Stimulated activated CD4-positive, alpha-beta T cell treated with anti-CD3 and anti-CD28 coated beads, Interleukin-1b, Interleukin-23, amount 100 ng/mL, for 24 hours (primary cell): ENCODE measurements around the gene CEACAM3.

Experiments used
- DNase-seq, 4 experiments: peaks; one replicate each; pipeline ENCODE4 v3.0.0-alpha.2; 2020; ENCODE audit warnings: low read depth in 4 of 4, low spot score in 1 of 4

Gene CEACAM3

DNA sequence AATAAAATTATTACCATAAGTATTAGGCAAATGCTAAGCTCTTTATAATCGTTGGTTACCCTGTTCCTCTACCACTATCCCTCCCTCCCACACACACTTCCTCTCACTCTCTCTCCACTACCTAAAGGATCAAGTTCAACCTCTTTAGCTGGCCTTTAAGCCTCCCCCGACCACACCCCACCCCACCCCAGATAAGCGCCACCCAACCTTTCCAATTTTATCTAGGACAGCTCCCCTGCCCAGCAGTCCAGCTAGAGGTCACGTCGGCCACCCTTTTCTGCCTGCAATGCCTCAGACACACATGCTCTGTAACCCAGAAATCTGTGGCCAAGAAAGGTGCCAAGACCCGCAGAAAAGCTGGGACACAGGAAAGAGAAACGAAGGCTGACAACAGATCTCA lies 47.0 kb downstream of the CEACAM3 start:
- DNase-seq, result no peak

GRCh38 chr19:41844601-41845000 lies 48.2 kb downstream of the CEACAM3 start, which contains the start of gene LYPD4:
Gene LYPD4 (minus strand): TSS chr19:41844683. CDS start chr19:41839285, 5,398 bp downstream.
- no peak for DNase-seq

DNA sequence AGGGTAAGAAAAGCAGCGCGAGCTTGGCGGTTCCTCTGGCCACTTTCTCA lies 48.4 kb downstream of the CEACAM3 start, which contains the start of gene DMRTC2:
DMRTC2 (plus strand) TSS at position 42 of the 50 bp plus-strand sequence. CDS start 2,387 bp downstream, outside the sequence.
- no peak for DNase-seq

DNA sequence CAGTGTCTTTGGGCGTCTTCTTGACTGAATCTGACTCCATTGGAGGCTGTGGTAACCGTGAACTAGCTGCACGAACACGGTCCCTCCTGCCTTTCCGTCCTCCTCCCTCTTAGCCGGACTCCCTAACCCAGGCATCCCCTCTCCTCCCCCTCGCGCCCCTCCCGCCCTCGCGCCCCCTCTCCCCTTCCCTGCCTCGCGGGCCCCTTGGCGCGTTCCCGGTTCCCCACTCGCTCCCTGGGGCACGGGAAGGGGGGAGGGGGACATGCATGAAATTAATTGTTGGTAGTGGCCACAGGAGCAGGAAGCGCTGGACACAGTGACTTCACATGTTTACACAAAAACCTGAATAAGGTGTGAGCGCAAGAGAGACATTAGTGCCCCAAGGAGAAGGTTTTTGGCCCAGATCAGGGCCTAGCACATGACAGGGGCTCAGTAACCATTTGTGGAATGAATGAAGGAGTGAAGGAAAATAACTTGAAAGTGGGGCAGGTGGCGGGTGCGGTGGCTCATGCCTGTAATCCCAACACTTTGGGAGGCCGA lies 48.7 kb downstream of the CEACAM3 start:
- no peak for DNase-seq

GRCh38 chr19:41847351-41848105 lies 51.1 kb downstream of the CEACAM3 start:
- no peak for DNase-seq

DNA sequence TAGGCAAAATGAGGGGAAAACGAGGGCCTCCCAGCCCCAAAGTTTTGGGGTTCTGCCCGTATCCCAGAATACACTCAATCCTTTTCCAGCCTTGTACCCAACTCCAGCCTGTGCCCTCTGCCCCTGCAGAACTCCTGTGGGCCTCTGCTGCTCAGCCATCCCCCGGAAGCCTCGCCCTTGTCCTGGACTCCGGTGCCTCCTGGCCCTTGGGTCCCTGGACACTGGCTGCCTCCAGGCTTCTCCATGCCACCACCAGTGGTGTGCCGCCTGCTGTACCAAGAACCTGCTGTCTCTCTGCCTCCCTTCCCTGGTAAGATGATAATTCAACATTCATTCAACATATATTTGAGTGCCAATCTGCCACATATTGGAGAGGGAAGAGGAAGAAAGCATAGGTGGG lies 52.3 kb downstream of the CEACAM3 start:
- DNase-seq, result no peak

DNA sequence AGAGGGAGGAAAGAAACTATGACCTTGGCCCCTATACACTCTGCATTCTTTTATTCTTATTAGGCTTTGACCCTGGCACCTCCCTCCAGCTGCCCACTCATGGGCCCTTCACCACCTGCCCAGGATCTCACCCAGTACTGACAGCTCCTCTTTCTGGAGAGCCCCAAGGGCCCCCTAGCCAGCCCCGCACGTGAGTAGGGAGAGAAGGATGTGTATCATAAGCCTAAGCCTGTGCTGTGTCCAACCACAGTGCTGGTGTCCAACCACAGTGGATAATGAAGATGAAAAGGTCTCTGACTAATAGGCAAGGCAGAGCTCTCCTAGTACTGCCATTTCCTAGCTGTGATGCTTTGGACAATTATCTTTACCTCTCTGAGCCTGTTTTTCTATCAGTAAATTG lies 52.7 kb downstream of the CEACAM3 start:
- DNase-seq, result no peak

DNA sequence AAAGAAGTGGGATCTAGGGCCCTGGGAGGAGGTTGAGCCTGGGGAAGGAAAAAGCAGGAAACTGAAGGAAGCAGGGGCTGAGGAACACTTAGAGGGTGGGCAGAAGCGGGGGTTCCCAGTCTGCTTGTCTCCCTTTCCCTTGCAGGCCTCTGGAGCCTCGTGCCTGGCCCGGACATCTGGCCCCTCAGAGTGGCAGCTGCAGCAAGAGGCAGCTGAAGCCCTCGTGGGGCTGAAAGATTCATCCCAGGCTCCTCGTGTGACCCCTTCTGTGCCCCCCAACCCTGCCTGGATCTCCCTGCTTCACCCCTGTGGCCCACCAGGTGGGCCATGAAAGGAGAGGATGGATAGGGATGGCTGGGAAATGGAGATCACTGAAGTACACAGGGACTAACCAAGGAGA lies 54.0 kb downstream of the CEACAM3 start:
- no peak for DNase-seq

DNA sequence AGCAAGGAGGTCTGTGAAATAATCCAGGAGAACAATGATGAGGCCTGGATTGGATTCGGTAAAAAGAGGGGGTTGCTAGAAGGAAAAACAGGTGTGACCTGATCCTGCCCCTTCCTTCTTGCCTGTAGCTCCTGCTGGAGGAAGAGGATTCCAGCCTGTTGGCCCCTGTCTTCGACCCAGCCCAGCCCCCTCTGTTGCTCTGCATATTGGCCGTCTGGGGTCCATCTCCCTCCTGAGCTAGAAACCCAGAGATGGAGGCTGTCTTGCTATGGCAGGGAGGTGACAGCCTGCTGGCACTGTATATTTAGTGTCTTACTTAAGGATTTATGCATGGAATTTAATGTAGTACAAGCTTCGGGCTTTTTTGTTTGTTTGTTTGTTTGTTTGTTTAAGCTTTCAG lies 55.1 kb downstream of the CEACAM3 start:
- DNase-seq, result no peak

DNA sequence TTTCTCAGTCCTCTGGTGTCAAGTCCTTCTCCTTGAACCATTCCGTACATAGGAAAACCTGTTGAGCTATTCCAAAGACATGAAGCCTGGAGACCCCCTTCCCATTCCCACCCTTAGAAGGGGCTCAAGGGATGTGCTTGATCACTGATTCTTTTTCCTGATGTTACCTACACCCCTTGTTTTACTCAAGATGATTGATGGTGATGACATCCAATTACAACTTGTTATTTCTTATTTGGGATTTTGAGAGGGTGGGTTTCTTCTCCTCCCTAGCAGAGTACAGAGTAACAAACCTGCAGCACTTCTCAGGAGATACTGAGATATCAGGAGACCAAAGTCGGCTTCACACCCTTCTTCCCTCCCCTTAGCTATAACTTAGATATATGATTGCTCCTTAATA lies 57.0 kb downstream of the CEACAM3 start:
- no peak for DNase-seq

DNA sequence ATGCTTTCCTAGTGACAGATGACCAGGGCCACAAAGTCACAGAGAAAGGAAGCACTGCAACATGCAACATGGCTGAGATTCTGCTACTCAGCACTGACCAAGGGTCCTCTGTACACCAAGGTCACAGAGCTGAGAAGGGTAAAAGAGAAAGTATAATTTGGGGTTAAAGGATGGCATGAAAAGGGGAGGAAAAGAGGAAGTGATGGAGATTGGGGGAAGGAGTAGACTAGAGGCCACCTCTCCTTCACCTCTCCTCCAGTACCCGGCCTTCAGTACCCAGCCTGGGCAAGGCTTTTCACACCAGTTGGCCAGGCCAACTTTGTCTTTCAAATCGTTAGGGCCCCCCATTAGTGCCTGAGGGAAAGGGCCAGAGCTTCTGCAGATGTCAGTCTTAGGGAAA lies 57.4 kb downstream of the CEACAM3 start:
- DNase-seq, result no peak

DNA sequence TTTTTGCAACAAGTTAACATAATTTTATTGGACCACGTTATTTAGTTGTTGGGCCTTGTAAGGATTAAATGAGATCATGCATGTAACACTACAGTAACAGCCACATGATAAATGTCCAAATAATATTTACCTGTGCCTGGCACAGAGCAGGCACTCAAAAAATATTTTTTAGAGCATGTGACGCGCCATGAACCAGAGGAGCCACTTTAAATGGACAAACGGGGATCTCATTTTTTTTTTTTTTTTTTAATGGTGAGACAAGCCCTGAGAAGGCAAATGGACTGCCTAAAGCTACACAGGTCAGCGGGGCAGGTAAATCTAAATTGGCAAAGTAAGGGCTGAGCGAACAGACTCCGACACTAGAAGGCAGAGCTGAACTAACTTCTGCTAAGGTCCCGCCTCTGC lies 62.8 kb downstream of the CEACAM3 start:
- DNase-seq, result no peak

GRCh38 chr19:41859618-41860418 lies 63.4 kb downstream of the CEACAM3 start, which contains the start of gene RPS19:
Gene RPS19 (plus strand): TSS chr19:41860255. CDS start chr19:41860775, 520 bp downstream.
- DNase-seq, result peak; percentile 94 to 97 (median 96)

- DNase-seq, result no peak
Measured at GRCh38 chr19:41860419-41861115, 64.2 kb downstream of the CEACAM3 start.
